ENCODE data around the gene CIROP.

GRCh38 chr14:23141706-23142444 is 37.1 kb upstream of the CIROP start:
- no peak for TF ChIP-seq CTCF (conservative IDR thresholded peaks at IDR 0.05 in 1 of 2, IDR thresholded peaks at IDR 0.05 in 1 of 2; ENCODE audit: low read depth in 1 of 2, low read length in 2 of 2)
- no peak for TF ChIP-seq EZH2 (IDR thresholded peaks at IDR 0.05; ENCODE audit: low read length, missing control alignments)

Data from fibroblast of lung (primary cell).